K562 (cell line): ENCODE data around the gene MAPKAPK3. TPM values are rescaled to one million over a fixed set of nuclear protein-coding genes. Genes with fewer than 3 reads are reported as not detected.
A peak's percentile ranks its signal among the peaks of the same experiment; 100 is the strongest.

Source experiments
- ATAC-seq: fragments of 200-7000 bp; cut with Tn5 transposase; 3 replicates; pipeline ENCODE4 v1.9.1; 2020; ENCODE audit warnings: moderate library complexity
- BruUV-seq: library from RNA; stranded (reverse); fragments of 400-500 nt; replicated peaks from 2 replicates; lab custom pipeline; 2021; lab: Mats Ljungman, UMichigan
- CTCF ChIA-PET: fragments of 300-600 bp; formaldehyde crosslinking; extraction: SDS; loops from one replicate; lab custom pipeline; 2021; ENCODE audit warnings: low intra/inter-chr PET ratio; lab: Yijun Ruan, JAX
- POLR2A ChIA-PET: fragments of 300-600, 350-650 bp; sonication (Branson Sonifier 250); formaldehyde crosslinking; extraction: SDS; loops from one replicate; lab custom pipeline; 2021; ENCODE audit warnings: antibody characterized with exemption, inconsistent platforms; lab: Yijun Ruan, JAX
- DNase-seq, 4 experiments: peaks; one replicate each; pipeline versions ENCODE4 v3.0.0 to v3.0.0-alpha.2; 2011 to 2018; ENCODE audit warnings: low spot score in 3 of 4, mixed read lengths in 3 of 4; ENCODE audit errors: extremely low read depth in 1 of 4
- FAIRE-seq: peaks from 2 replicates; lab custom pipeline; 2011; peaks lifted over from hg19 to GRCh38; lab: Jason Lieb, UNC
- H2AFZ ChIP-seq: 2 replicates; pipeline ENCODE4 v1.6.0; 2011; ENCODE audit warnings: low read depth, low read length, control low read depth, inconsistent platforms
- H3K27ac ChIP-seq: fragments of 200-600 bp; 3 replicates; pipeline ENCODE4 v1.8.0; 2011; ENCODE audit warnings: low read depth, mild to moderate bottlenecking, control low read depth, inconsistent platforms, low read length, moderate library complexity, mixed read lengths; ENCODE audit errors: extremely low read depth
- H3K27me3 ChIP-seq, 2 experiments: fragments of 300-600 bp in 1 of 2; 2 replicates in 1 of 2; 3 replicates in 1 of 2; pipeline versions ENCODE4 v1.6.0 to v1.8.0; 2011; ENCODE audit warnings: inconsistent platforms in 2 of 2, low read length in 2 of 2, mild to moderate bottlenecking in 1 of 2, mixed read lengths in 1 of 2, moderate library complexity in 1 of 2; ENCODE audit not compliant: control insufficient read depth in 2 of 2, insufficient read depth in 2 of 2
- H3K36me3 ChIP-seq: fragments of 300-600 bp; 3 replicates; pipeline ENCODE4 v1.8.0; 2011; ENCODE audit warnings: mild to moderate bottlenecking, low read length, inconsistent platforms; ENCODE audit not compliant: control insufficient read depth, insufficient read depth
- H3K4me1 ChIP-seq, 2 experiments: fragments of 200-600 bp in 1 of 2; replicated peaks in 1 of 2; 2 replicates in 1 of 2; 3 replicates in 1 of 2; pipeline versions ENCODE4 v1.5.1 to v1.8.0; 2011; ENCODE audit warnings: inconsistent platforms in 2 of 2, low read length in 2 of 2, mild to moderate bottlenecking in 1 of 2, mixed read lengths in 1 of 2, moderate library complexity in 1 of 2; ENCODE audit not compliant: control insufficient read depth in 2 of 2, insufficient read depth in 2 of 2
- H3K4me2 ChIP-seq: 2 replicates; pipeline ENCODE4 v1.6.1; 2011; ENCODE audit warnings: low read length, control low read depth, inconsistent platforms, mixed read lengths; ENCODE audit not compliant: insufficient read depth
- H3K4me3 ChIP-seq: fragments of 200-600 bp; sonication (generic), shearing (Covaris generic); 2 replicates; pipeline ENCODE4 v1.5.1; 2016; ENCODE audit warnings: control low read depth, inconsistent platforms
- H3K79me2 ChIP-seq: fragments of 200-600 bp; 3 replicates; pipeline ENCODE4 v1.8.0; 2011; ENCODE audit warnings: low read length, inconsistent platforms; ENCODE audit not compliant: control insufficient read depth, insufficient read depth
- H3K9ac ChIP-seq, 2 experiments: 2 replicates each; pipeline versions ENCODE4 v1.6.0 to v1.6.1; 2011; ENCODE audit warnings: low read depth in 2 of 2, low read length in 2 of 2, control low read depth in 1 of 2, inconsistent platforms in 1 of 2, mild to moderate bottlenecking in 1 of 2, mixed read lengths in 1 of 2; ENCODE audit not compliant: insufficient read depth in 1 of 2
- H3K9me1 ChIP-seq: one replicate; pipeline ENCODE4 v1.6.0; 2011; ENCODE audit warnings: inconsistent platforms, mild to moderate bottlenecking, low read length, moderate library complexity; ENCODE audit not compliant: control insufficient read depth, insufficient read depth
- H3K9me3 ChIP-seq: replicated peaks from 2 replicates; pipeline ENCODE4 v1.5.1; 2011; ENCODE audit warnings: low read depth, low read length, inconsistent platforms; ENCODE audit not compliant: control insufficient read depth, insufficient read depth
- H4K20me1 ChIP-seq: replicated peaks from 2 replicates; pipeline ENCODE4 v1.6.1; 2011; ENCODE audit warnings: low read length, inconsistent platforms, mixed read lengths; ENCODE audit not compliant: control insufficient read depth, insufficient read depth
- DNMT1 ChIP-seq: fragments of 450-650 bp; IDR thresholded peaks from 2 replicates; pipeline ENCODE4 v1.6.1; 2016; ENCODE audit warnings: antibody characterized with exemption, mild to moderate bottlenecking
- HDAC8 ChIP-seq: fragments of 450-650 bp; IDR thresholded peaks from 2 replicates; pipeline ENCODE4 v1.6.1; 2016; ENCODE audit warnings: mild to moderate bottlenecking, missing genetic modification characterization, moderate library complexity, missing compliant biosample characterization
- HNRNPL ChIP-seq: fragments of 200-400 bp; formaldehyde crosslinking; IDR thresholded peaks from 2 replicates; pipeline ENCODE4 v1.6.1; 2017; ENCODE audit warnings: low read depth, mild to moderate bottlenecking, low read length
- NKRF ChIP-seq: fragments of 450-650 bp; IDR thresholded peaks from 2 replicates; pipeline ENCODE4 v1.6.1; 2016; ENCODE audit warnings: borderline replicate concordance
- ZBTB7A ChIP-seq: IDR thresholded peaks from 2 replicates; pipeline ENCODE4 v1.6.1; 2011; ENCODE audit warnings: low read depth, mild to moderate bottlenecking, low read length, moderate library complexity, borderline replicate concordance; ENCODE audit not compliant: control insufficient read depth
- ZFX ChIP-seq: sonication (generic); formaldehyde crosslinking; IDR thresholded peaks from 2 replicates; pipeline ENCODE4 v1.8.0; 2022; ENCODE audit warnings: mild to moderate bottlenecking, missing genetic modification reagents, moderate library complexity
- ZNF134 ChIP-seq: fragments of 250-450 bp; sonication (Bioruptor Pico); conservative IDR thresholded peaks from 2 replicates; pipeline ENCODE4 v1.4.0; 2020
- ZNF174 ChIP-seq: fragments of 250-450 bp; sonication (Bioruptor Pico); IDR thresholded peaks from 2 replicates; pipeline ENCODE4 v1.4.0; 2020; ENCODE audit warnings: mild to moderate bottlenecking
- ZNF277 ChIP-seq: fragments of 250-450 bp; sonication (Bioruptor Pico); IDR thresholded peaks from 2 replicates; pipeline ENCODE4 v1.8.0; 2022; ENCODE audit warnings: inconsistent platforms, mild to moderate bottlenecking, moderate library complexity, borderline replicate concordance
- WGBS: fragments of 100-300 bp; shearing (Covaris generic); methylation state at CpG from one replicate; pipeline ENCODE4 v1.1.6; 2016; ENCODE audit warnings: low coverage, mixed read lengths; ENCODE audit not compliant: insufficient coverage; ENCODE audit errors: missing lambda C conversion rate; 5-methylcytosine and 5-hydroxymethylcytosine counted together
- in situ Hi-C: fragments of 300-500 bp; cut with MboI; formaldehyde crosslinking; loops from 4 replicates; pipeline ENCODE4 v1.15.0; 2018; ENCODE audit warnings: inconsistent platforms, mixed read lengths
- intact Hi-C: fragments of 100-400 bp; cut with micrococcal nuclease; formaldehyde crosslinking; loops from 2 replicates; pipeline ENCODE4 v1.14.2; 2022
- polyA plus RNA-seq, 8 experiments: library from polyadenylated mRNA; depleted of rRNA in 4 of 8; stranded (reverse) in 5 of 8; unstranded in 3 of 8; fragments of >200 nt; fragmentation: Nextera tagmentation in 2 of 8; fragmentation: Illumina TruSeq in 1 of 8; extraction: Ambion mirVana in 2 of 8; extraction: Trizol in 1 of 8; gene quantifications; 2 replicates each; pipeline versions ENCODE4 v1.2.1 to v1.2.3, GENCODE V29; 2011 to 2014; ENCODE audit warnings: inconsistent platforms in 1 of 8, missing spikeins in 1 of 8
- total RNA-seq, 7 experiments: library from RNA; depleted of rRNA in 6 of 7; stranded (reverse); fragments of >200 nt in 6 of 7; fragmentation: Illumina TruSeq in 2 of 7; extraction: Trizol in 2 of 7; gene quantifications; 2 replicates each; pipeline versions ENCODE4 v1.2.1 to v1.2.3, GENCODE V29; 2011 to 2021; ENCODE audit warnings: low replicate concordance in 1 of 7

Gene MAPKAPK3
- total and polyA plus RNA-seq, 9 of the 15 experiments (the other 6 are each of a cell fraction or from before 2014, with no cell fraction given) = 8.0 to 56.4 (median 41.2) TPM

- TF ChIP-seq ZNF134 (CRISPR knock-in tag) (no peak), DNMT1 (no peak), HNRNPL (no peak), ZNF277 (CRISPR knock-in tag) (no peak), HDAC8 (tag) (no peak), ZNF174 (no peak)
Measured at GRCh38 chr3:50600841-50601591, 15.9 kb upstream of the MAPKAPK3 start (continued).

- Histone ChIP-seq H3K27ac (peak overlapping the region; percentile 96), H2AFZ (no peak overlapping the region), H3K4me1 (peaks cover 68 to 81% of the 10 kb centered on the region in 2 experiments), H3K79me2 (peaks cover 50% of the 10 kb centered on the region), H3K4me3 (no peak overlapping the region), H3K9me1 (peaks cover 3% of the 10 kb centered on the region), H3K36me3 (peaks cover 43% of the 10 kb centered on the region), H3K27me3 (no peaks in the 10 kb centered on the region), H3K4me2 (no peak overlapping the region; the same call in 1 of the 2 replicates), H3K9me3 (no peaks in the 10 kb centered on the region), H3K9ac (peak overlapping the region; percentile 74 to 89), H4K20me1 (peaks cover 9% of the 10 kb centered on the region)
- ChIA-PET CTCF (no interaction called here), POLR2A (interaction anchor here (0.6 to 3.9 kb wide), 18 partner anchors 7 to 806 kb away, joined by 3 to 44 read pairs (median 4); partner anchors contain the start of genes CISH and HEMK1)
- intact Hi-C loops (no loop called here), in situ Hi-C loops (no loop called here)
- TF ChIP-seq ZFX (CRISPR knock-in tag) (0 out of 2 replicates have a peak, but pooled peaks have one; percentile 15), NKRF (no peak), ZBTB7A (0 out of 2 replicates have a peak, but pooled peaks have one; percentile 14)
- no peak for ATAC-seq
- no TSS peak for BruUV-seq
- no peak for FAIRE-seq
- 43% methylated on average over 8 of the region's 9 CpGs for WGBS
- DNase-seq = peak in 1 of 4 experiments; percentile 24
Measured at GRCh38 chr3:50602595-50603191, 14.3 kb upstream of the MAPKAPK3 start.
